Neural progenitor cell (in vitro differentiated cells): Measurements from ENCODE around the gene PDF. TPM values are rescaled to one million over a fixed set of nuclear protein-coding genes. Genes with fewer than 3 reads are reported as not detected.
A peak's percentile ranks its signal among the peaks of the same experiment; 100 is the strongest.

Source experiments
- DNase-seq: peaks from one replicate; pipeline ENCODE4 v3.0.0-alpha.2; 2016; ENCODE audit warnings: low spot score
- H2AFZ ChIP-seq: fragments of 200-600 bp; sonication (generic); replicated peaks from 2 replicates; pipeline ENCODE4 v1.6.1; 2016; ENCODE audit warnings: antibody characterized with exemption
- H3F3A ChIP-seq: fragments of 200-600 bp; sonication (generic); 2 replicates; pipeline ENCODE4 v1.6.1; 2016; ENCODE audit warnings: antibody characterized with exemption, low read depth
- H3K27ac ChIP-seq: fragments of 200-600 bp; sonication (generic); 2 replicates; pipeline ENCODE4 v1.5.1; 2016; ENCODE audit warnings: mild to moderate bottlenecking
- H3K27me3 ChIP-seq: fragments of 200-600 bp; sonication (generic); 2 replicates; pipeline ENCODE4 v1.6.1; 2016; ENCODE audit warnings: mild to moderate bottlenecking, moderate library complexity
- H3K36me3 ChIP-seq: fragments of 200-600 bp; sonication (generic); 2 replicates; pipeline ENCODE4 v1.5.1; 2016
- H3K4me1 ChIP-seq: fragments of 200-600 bp; sonication (generic); 2 replicates; pipeline ENCODE4 v1.6.1; 2016; ENCODE audit warnings: mixed run types
- H3K4me2 ChIP-seq: fragments of 200-600 bp; sonication (generic); 2 replicates; pipeline ENCODE4 v1.6.1; 2016
- H3K4me3 ChIP-seq: fragments of 200-600 bp; sonication (generic); 2 replicates; pipeline ENCODE4 v1.5.1; 2016
- H3K79me2 ChIP-seq: fragments of 200-600 bp; sonication (generic); 2 replicates; pipeline ENCODE4 v1.6.1; 2016; ENCODE audit warnings: low read depth
- H3K9ac ChIP-seq: fragments of 200-600 bp; sonication (generic); 2 replicates; pipeline ENCODE4 v1.6.1; 2016
- H3K9me3 ChIP-seq: fragments of 200-600 bp; sonication (generic); 2 replicates; pipeline ENCODE4 v1.5.1; 2016; ENCODE audit warnings: low read depth
- H4K20me1 ChIP-seq: fragments of 200-600 bp; sonication (generic); 2 replicates; pipeline ENCODE4 v1.6.1; 2016; ENCODE audit warnings: low read depth
- H3K27ac Mint-ChIP-seq: 3 replicates; pipeline ENCODE4 v1.8.0; 2021; ENCODE audit warnings: mixed read lengths
- H3K27me3 Mint-ChIP-seq: 2 replicates; pipeline ENCODE4 v1.8.0; 2022; ENCODE audit warnings: low read depth, mild to moderate bottlenecking, inconsistent platforms, moderate library complexity, mixed read lengths; ENCODE audit not compliant: insufficient read depth
- H3K36me3 Mint-ChIP-seq: 3 replicates; pipeline ENCODE4 v1.8.0; 2021; ENCODE audit warnings: mixed read lengths
- H3K4me1 Mint-ChIP-seq: 3 replicates; pipeline ENCODE4 v1.8.0; 2021; ENCODE audit warnings: mixed read lengths
- H3K4me3 Mint-ChIP-seq: 3 replicates; pipeline ENCODE4 v1.8.0; 2021; ENCODE audit warnings: mild to moderate bottlenecking, moderate library complexity, mixed read lengths
- H3K9me3 Mint-ChIP-seq: 3 replicates; pipeline ENCODE4 v1.8.0; 2020; ENCODE audit warnings: mixed read lengths
- CTCF ChIP-seq: fragments of 200-600 bp; sonication (generic); IDR thresholded peaks from 2 replicates; pipeline ENCODE4 v1.5.1; 2017; ENCODE audit warnings: antibody characterized with exemption, mild to moderate bottlenecking
- EZH2 ChIP-seq: fragments of 200-600 bp; sonication (generic); IDR thresholded peaks from 2 replicates; pipeline ENCODE4 v1.6.1; 2017; ENCODE audit warnings: antibody characterized with exemption, mild to moderate bottlenecking, moderate library complexity
- EZH2phosphoT487 ChIP-seq: fragments of 200-600 bp; sonication (generic); IDR thresholded peaks from 2 replicates; pipeline ENCODE4 v1.6.1; 2017; ENCODE audit warnings: antibody characterized with exemption
- total RNA-seq: library from RNA; depleted of rRNA; stranded (reverse); fragments of >200 nt; gene quantifications from 2 replicates; pipeline ENCODE4 v1.2.3, GENCODE V29; 2015; ENCODE audit warnings: low replicate concordance

The PDF gene
- total RNA-seq, 1 donor from 2014 or later: 12.9 TPM

GRCh38 chr16:69310653-69311532, 19.5 kb downstream of the PDF start, which contains the start of gene VPS4A:
Gene VPS4A, plus strand, starts transcription at chr16:69311350. Its CDS starts 162 bp downstream, at chr16:69311512.
- peak within 1 kb of the TSS; percentile 86 for H3K27ac Mint-ChIP-seq
- Histone ChIP-seq H2AFZ (peak within 1 kb of the TSS; percentile 90), H3K4me1 (no peaks in the 10 kb centered on the region), H3K4me3 (peak within 1 kb of the TSS; percentile 99), H3K36me3 (no peaks in the 10 kb centered on the region), H3K9ac (peak within 1 kb of the TSS; percentile 64), H3K27ac (no peak within 1 kb of the TSS), H4K20me1 (peaks cover 13% of the 10 kb centered on the region), H3K79me2 (peaks cover 41% of the 10 kb centered on the region), H3K9me3 (no peaks in the 10 kb centered on the region), H3K4me2 (peak within 1 kb of the TSS; percentile 83), H3F3A (peaks cover 26% of the 10 kb centered on the region), H3K27me3 (no peaks in the 10 kb centered on the region)
- peaks cover 9% of the 10 kb centered on the region for H3K36me3 Mint-ChIP-seq
- peaks cover 3% of the 10 kb centered on the region for H3K27me3 Mint-ChIP-seq
- peak; percentile 98 for DNase-seq
- H3K4me3 Mint-ChIP-seq: peak within 1 kb of the TSS; percentile 98
- peak; percentile 81 for TF ChIP-seq CTCF
- TF ChIP-seq EZH2phosphoT487: no peak
- TF ChIP-seq EZH2: no peak
- no peaks in the 10 kb centered on the region for H3K9me3 Mint-ChIP-seq
- peaks cover 18% of the 10 kb centered on the region for H3K4me1 Mint-ChIP-seq

GRCh38 chr16:69309316-69309715, 21.1 kb downstream of the PDF start:
- Mint-ChIP-seq H3K9me3 (no peaks in the 10 kb centered on the region), H3K36me3 (peaks cover 8% of the 10 kb centered on the region), H3K27ac (no peak overlapping the region), H3K27me3 (peaks cover 3% of the 10 kb centered on the region), H3K4me3 (no peak overlapping the region), H3K4me1 (peaks cover 18% of the 10 kb centered on the region)
- no peak overlapping the region for H3K27ac ChIP-seq
- no peak for DNase-seq
- H3K36me3 ChIP-seq: no peaks in the 10 kb centered on the region
- no peak overlapping the region for H3K4me2 ChIP-seq
- no peak overlapping the region for H3K9ac ChIP-seq
- no peak overlapping the region for H3K4me3 ChIP-seq
- peaks cover 13% of the 10 kb centered on the region for H4K20me1 ChIP-seq
- peaks cover 28% of the 10 kb centered on the region for H3K79me2 ChIP-seq
- H3K4me1 ChIP-seq: no peaks in the 10 kb centered on the region
- no peaks in the 10 kb centered on the region for H3K9me3 ChIP-seq
- TF ChIP-seq EZH2 (no peak), CTCF (no peak), EZH2phosphoT487 (no peak)
- no peak overlapping the region for H2AFZ ChIP-seq
- H3F3A ChIP-seq: peaks cover 26% of the 10 kb centered on the region
- no peaks in the 10 kb centered on the region for H3K27me3 ChIP-seq

GRCh38 chr16:69307856-69308255, 22.5 kb downstream of the PDF start:
- Histone ChIP-seq H3K79me2 (peaks cover 14% of the 10 kb centered on the region), H2AFZ (no peak overlapping the region), H3K36me3 (no peaks in the 10 kb centered on the region), H3K27ac (no peak overlapping the region), H3K4me2 (no peak overlapping the region), H4K20me1 (peaks cover 9% of the 10 kb centered on the region), H3K9ac (no peak overlapping the region), H3K4me3 (no peak overlapping the region), H3K9me3 (no peaks in the 10 kb centered on the region), H3K27me3 (no peaks in the 10 kb centered on the region), H3F3A (peaks cover 26% of the 10 kb centered on the region), H3K4me1 (no peaks in the 10 kb centered on the region)
- DNase-seq: no peak
- H3K36me3 Mint-ChIP-seq: peaks cover 3% of the 10 kb centered on the region
- no peak overlapping the region for H3K4me3 Mint-ChIP-seq
- peaks cover 15% of the 10 kb centered on the region for H3K4me1 Mint-ChIP-seq
- no peaks in the 10 kb centered on the region for H3K9me3 Mint-ChIP-seq
- TF ChIP-seq EZH2phosphoT487: no peak
- H3K27ac Mint-ChIP-seq: no peak overlapping the region
- peaks cover 3% of the 10 kb centered on the region for H3K27me3 Mint-ChIP-seq

- Mint-ChIP-seq H3K9me3 (no peaks in the 10 kb centered on the region), H3K27me3 (peaks cover 3% of the 10 kb centered on the region), H3K4me3 (no peak overlapping the region), H3K27ac (no peak overlapping the region), H3K4me1 (peaks cover 12% of the 10 kb centered on the region), H3K36me3 (peaks cover 3% of the 10 kb centered on the region)
- no peak overlapping the region for H3K9ac ChIP-seq
- no peaks in the 10 kb centered on the region for H3K4me1 ChIP-seq
- no peak overlapping the region for H3K4me2 ChIP-seq
- no peaks in the 10 kb centered on the region for H3K36me3 ChIP-seq
- no peak for DNase-seq
- H3K27ac ChIP-seq: no peak overlapping the region
- H3K79me2 ChIP-seq: peaks cover 6% of the 10 kb centered on the region
- no peaks in the 10 kb centered on the region for H3K27me3 ChIP-seq
- no peaks in the 10 kb centered on the region for H3K9me3 ChIP-seq
- H3K4me3 ChIP-seq: no peak overlapping the region
- H4K20me1 ChIP-seq: peaks cover 4% of the 10 kb centered on the region
- TF ChIP-seq CTCF (no peak), EZH2 (no peak), EZH2phosphoT487 (no peak)
- no peak overlapping the region for H2AFZ ChIP-seq
- peaks cover 26% of the 10 kb centered on the region for H3F3A ChIP-seq
Measured at GRCh38 chr16:69307091-69307490, 23.3 kb downstream of the PDF start.
